Medulla oblongata (tissue), 1 donor: ENCODE results near the gene MPC2.
"Not testable (repeated sequence)": the region's sequence is repeated elsewhere in the genome, so short reads cannot be mapped to it uniquely, and the experiment has no call there.

Experiments
- DNase-seq: peaks from one replicate; pipeline ENCODE4 v3.0.0-alpha.2; 2015; ENCODE audit errors: extremely low spot score

Gene MPC2

GRCh38 chr1:167934426-167935215, 2.3 kb downstream of the MPC2 start:
- DNase-seq, result peak; percentile 12

GRCh38 chr1:167933788-167934187, 3.1 kb downstream of the MPC2 start:
- no peak for DNase-seq

GRCh38 chr1:167929725-167930124, 7.1 kb downstream of the MPC2 start:
- no peak for DNase-seq

GRCh38 chr1:167928919-167929318, 8.0 kb downstream of the MPC2 start:
- not testable (repeated sequence) for DNase-seq

DNA sequence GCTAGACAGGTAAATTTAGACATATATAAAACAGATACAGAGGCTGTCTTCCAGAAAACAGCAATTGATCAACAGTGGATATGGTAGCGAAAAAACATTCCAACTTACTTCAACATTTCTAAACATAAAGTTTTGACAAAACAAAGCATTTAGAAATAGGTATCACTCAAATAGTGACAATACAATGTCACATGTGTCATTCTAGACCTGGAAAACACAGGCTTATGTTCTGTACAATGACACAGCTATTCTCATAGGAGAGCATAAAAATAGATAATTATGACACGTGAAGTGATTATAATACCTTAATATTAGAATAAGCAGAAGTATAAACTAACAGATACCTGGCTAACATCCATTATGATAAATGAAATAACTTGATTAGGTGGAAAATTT, 8.4 kb downstream of the MPC2 start:
- DNase-seq, result no peak

- no peak for DNase-seq
Observed at GRCh38 chr1:167927046-167927754, 9.7 kb downstream of the MPC2 start.

GRCh38 chr1:167926486-167926997, 10.3 kb downstream of the MPC2 start:
- no peak for DNase-seq

- no peak for DNase-seq
Observed at GRCh38 chr1:167924543-167925231, 12.2 kb downstream of the MPC2 start.

GRCh38 chr1:167924102-167924501, 12.8 kb downstream of the MPC2 start:
- no peak for DNase-seq

DNA sequence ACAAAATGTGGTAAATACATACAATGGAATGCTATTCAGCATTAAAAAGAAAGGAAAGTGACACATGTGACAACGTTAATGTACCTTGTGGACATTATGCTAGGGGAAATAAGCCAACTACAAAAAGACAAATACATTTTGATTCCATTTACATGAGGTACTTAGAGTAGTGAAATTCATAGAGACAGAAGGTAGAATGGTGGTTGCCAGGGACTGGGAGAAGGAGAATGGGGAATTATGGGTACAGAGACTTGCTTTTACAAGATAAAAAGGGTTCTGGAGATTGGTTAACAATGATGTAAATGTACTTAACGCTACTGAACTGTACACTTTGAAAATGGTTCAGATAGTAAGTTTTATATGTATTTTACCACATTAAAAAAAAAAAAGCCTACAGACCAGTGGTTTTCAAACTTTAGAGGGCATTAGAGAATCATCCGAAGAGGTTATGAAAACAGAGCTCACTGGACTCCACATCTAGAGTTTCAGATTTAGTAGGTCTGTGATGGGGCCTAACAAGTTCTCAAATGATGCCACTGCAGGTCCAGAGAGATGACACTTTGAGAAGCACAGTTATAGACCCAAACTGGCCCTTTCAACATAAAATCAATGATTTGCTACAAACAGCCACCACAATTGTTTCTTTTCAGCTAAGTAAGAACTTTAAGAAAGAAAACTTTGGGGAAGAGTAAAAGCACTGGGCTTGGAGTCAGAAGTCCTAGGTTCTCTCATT, 13.4 kb downstream of the MPC2 start:
- DNase-seq, result no peak

DNA sequence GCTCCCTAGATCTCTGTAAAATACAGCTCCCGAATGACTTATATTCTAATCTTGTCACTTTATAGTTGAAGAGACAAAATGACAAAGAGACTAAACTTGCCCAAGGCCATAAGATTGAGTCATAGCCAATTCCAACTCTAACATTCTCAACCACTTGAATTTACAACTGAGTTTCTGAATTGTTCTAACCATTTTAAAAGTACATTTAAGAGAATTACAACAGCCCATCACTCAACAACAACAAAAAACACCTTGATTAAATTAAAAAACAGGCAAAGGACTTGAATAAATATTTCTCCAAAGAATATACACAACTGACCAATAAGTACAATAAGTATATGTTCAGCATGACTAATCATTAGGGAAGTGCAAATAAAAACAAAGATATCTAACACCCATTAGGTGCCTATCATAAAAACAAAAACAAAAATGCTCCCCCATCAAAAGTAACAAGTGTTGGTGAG, 14.2 kb downstream of the MPC2 start:
- DNase-seq, result no peak

GRCh38 chr1:167922023-167922422, 14.8 kb downstream of the MPC2 start:
- DNase-seq, result no peak

DNA sequence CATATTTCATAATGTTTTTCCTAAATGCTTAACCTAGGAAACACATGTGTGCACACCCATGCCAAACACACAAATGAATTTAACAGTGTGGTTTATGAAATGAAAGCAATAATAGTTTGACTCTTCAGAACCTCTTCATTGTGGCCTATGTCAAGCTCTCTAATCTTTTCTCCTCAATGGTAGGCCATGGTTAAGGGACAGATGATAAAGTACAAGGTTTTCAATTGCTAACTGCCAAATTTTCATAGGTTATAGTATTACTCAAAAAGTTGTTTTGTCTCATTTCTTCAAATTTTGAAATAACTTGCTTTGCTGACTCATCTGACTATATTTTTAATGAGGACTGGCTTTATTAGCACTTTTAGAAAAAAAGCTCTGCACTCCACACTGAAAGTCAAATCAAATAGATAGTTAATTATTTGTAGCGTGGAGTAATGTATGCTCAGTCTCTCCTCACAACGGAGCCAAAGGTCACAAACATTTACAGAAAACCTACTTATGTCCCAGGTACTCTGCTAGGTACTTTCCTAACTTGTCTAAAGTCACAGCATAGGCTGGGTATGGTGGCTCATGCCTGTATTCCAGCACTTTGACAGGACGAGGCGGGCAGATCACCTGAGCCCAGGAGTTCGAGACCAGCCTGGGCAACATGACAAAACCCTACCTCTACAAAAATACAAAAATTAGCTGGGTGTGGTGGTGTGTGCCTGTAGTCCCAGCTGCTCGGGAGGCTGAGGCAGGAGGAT, 19.9 kb downstream of the MPC2 start:
- DNase-seq, result no peak

GRCh38 chr1:167915569-167915968, 21.3 kb downstream of the MPC2 start:
- no peak for DNase-seq

- DNase-seq, result no peak
Observed at GRCh38 chr1:167913895-167914496, 22.9 kb downstream of the MPC2 start, which contains the start of gene ADCY10. Gene ADCY10 (minus strand): TSS chr1:167914134. CDS start chr1:167905140, 8,994 bp downstream.

GRCh38 chr1:167912294-167912693, 24.6 kb downstream of the MPC2 start:
- DNase-seq, result no peak

GRCh38 chr1:167911413-167911812, 25.5 kb downstream of the MPC2 start:
- no peak for DNase-seq

DNA sequence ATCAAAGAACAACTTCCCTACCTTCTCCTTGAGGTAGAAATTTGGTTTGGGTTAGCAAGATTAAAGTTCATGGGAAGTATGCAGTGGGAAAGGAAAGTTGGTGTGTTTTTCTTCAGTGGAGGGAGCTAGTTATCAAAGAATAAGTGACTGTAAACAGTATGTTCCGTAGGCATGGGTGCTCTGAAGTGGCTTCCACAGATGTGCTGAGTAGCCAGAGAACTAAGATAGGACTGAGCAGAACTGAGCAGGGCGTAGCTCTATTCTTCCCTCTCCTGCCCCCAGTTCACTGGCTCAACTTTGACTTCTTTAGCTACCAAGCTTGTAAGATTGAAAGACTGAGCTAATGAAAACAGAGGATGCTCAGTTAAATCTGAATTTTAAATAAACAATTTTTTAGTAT, 26.3 kb downstream of the MPC2 start:
- no peak for DNase-seq

- no peak for DNase-seq
Observed at GRCh38 chr1:167909691-167910180, 27.1 kb downstream of the MPC2 start.

DNA sequence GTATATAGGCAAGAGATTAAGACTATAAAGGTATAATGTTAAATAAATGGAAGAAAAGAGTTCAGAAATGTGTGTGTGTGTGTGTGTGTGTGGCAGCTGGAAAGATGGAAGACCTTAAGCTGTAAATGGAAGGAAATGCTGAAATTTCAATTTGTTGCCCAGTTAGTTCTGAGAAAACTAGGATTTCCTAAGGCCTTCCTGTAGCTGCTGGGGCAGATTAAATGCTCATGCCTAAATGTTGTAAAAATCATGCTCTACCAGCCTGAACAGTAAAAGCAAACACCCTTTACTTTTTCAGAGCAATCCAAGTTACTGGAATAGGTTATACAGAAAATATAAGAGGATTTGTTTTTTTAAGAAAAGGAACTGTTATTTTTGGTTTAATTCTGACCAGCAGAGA, 31.2 kb downstream of the MPC2 start:
- no peak for DNase-seq
